Suppressor macrophage treated with lipopolysaccharide for 4 hours (primary cell): ENCODE results near the gene SNX27.
"Not testable (repeated sequence)": the region's sequence is repeated elsewhere in the genome, so short reads cannot be mapped to it uniquely, and the experiment has no call there.

Experiments used
- DNase-seq: peaks from one replicate; pipeline ENCODE4 v3.0.0-alpha.2; 2020

SNX27 gene

DNA sequence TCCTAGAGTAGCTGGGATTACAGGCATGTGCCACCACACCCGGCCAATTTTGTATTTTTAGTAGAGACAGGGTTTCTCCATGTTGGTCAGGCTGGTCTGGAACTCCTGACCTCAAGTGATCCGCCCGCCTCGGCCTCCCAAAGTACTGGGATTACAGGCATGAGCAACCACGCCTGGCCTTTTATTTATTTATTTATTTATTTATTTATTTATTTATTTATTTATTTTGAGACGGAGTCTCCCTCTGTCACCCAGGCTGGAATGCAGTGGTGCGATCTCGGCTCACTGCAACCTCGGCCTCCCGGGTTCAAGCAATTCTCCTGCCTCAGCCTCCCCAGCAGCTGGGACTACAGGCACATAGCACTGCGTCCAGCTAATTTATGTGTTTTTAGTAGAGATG, 31.2 kb downstream of the SNX27 start:
- DNase-seq, result not testable (repeated sequence)

DNA sequence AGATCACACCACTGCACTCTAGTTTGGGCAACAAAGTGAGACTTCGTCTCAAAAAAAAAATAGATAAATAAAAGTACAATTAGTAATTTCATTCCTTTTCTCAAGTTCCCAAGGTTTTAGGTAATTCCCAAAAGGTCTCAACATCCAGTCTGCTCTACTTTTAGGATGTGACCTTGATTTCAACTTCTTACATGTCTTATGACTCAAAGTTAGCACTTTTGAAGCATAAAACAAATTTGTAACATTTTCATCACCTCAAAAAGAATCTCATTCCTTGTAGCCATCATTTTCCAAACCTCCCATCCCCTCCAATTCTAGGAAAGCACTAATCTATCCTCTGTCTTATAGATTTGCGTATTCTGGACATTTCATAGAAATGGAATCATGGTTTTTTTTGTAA, 32.2 kb downstream of the SNX27 start:
- DNase-seq, result no peak

DNA sequence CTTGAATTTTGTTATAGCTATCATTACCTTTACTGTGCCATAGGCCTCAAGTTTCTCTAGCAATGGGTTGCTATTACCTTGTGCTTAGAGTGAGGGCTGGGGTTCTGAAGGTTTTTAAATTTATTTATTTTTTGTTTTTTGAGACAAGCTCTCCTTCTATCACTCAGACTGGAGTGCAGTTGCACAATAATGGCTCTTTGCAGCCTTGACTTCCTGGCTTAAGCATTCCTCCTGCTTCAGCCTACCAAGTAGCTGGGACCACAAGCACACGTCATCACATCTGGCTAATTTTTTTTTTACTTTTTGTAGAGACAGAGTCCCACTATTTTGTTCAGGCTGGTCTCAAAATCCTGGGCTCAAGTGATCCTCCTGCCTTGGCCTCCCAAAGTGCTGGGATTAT, 41.5 kb downstream of the SNX27 start:
- peak; percentile 72 for DNase-seq

DNA sequence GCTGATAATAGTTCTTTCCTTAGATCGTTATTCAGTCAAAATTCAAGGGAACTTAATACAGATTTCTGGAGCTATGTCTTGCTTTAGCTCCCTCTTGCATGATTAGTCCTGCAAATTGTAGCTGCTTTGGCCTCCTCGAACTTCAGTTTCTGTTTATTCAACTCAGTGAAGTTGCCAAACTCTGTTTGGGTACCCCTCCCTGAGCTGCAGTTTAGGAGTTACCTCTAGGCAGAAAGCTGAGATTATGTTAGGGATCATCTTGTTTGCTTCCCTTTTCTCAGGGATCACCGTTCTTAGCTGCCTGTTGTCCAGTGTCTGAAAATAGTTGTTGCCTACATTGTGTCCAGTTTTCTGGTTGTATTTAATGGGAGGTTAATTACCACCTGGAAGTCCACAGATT, 43.5 kb downstream of the SNX27 start:
- peak; percentile 27 for DNase-seq

DNA sequence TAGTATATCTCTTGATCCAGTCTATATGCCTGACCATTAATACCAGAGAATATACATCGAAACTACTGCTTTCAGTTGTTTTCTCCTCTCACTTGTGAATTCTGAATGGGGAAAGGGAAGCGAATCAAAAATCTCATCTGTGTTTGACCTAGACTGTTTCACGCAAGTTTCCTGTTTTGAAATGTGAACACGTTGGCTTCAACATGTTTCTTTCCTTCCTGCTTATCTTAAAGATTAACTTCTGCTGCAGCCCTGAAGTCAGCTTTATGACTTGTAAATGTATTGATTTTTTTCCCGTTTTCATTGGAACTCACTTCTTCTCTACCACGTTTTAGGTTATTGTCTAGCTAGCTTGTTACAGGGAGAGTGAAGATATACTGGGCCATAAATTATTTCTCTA, 49.9 kb downstream of the SNX27 start:
- DNase-seq, result peak; percentile 64

DNA sequence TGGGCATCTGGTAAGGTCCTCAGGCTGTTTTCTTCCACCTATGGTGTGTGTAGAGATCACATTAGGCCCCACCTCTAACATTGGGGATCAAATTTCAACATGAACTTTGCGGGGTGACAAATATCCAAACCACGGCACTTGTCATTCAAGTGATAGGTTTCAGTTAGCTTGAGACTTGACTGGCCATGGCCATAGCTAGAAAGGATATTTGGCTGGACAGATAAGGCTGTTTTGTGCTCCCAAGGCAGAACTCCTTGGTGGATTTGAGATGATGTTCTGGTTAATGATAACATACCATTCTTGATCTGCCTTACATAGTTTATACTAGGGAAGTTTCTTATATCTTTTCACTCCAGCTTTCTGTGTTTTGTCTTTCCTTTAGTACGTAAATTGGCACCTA, 56.2 kb downstream of the SNX27 start:
- DNase-seq, result no peak

DNA sequence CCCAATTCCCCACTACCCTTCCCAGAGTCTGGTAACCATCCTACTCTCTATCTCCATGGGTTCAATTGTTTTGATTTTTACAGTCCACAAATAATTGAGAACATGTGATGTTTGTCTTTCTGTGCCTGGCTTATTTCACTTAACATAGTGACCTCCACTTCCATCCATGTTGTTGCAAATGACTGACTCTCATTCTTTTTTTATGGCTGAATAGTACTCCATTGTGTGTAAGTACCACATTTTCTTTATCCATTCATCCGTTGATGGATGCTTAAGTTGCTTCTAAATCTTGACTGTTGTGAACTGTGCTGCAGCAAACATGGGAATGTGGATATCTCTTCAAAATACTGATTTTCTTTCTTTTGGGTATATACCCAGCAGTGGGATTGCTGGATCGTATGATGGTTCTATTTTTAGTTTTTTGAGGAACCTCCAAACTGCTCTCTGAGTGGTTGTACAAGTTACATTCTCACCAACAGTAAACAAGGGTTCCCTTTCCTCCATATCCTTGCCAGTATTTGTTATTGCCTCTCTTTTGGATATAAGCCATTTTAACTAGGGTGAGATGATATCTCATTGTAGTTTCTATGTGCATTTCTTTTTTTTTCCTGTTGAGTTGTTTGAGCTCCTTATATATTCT, 58.3 kb downstream of the SNX27 start:
- DNase-seq, result not testable (repeated sequence)

DNA sequence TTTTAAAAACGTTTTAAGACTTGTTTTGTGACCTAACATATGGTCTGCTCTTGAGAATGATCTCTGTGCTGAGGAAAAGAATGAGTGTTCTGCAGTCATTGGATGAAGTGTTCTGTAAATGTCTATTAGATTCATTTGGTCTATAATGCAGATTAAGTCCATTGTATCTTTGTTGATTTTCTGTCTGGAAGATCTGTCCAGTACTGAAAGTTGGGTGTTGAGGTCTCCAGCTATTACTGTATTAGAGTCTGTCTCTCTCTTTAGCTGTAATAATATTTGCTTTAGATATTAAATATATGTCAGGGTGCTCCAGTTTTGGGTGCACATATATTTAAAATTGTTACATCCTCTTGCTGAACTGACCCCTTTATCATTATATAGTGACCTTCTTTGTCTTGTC, 61.6 kb downstream of the SNX27 start:
- no peak for DNase-seq

DNA sequence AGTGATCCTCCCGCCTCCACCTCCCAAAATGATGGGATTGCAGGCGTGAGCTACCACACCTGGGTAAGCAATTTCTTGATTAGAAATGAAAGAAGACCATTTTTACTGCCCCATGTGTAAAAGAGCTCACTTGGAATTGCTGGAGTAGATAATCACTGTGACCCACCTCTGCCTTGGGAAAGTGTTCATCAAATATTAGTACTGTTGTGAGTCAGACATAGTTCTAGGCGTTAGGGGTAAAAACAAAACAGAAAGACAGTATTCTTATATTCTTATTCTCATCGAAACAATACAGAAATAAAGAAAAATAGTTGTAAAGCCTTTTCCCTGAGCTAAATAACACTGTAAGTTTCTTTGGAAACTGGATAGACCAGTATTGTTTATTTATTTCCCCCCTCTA, 68.5 kb downstream of the SNX27 start:
- no peak for DNase-seq

DNA sequence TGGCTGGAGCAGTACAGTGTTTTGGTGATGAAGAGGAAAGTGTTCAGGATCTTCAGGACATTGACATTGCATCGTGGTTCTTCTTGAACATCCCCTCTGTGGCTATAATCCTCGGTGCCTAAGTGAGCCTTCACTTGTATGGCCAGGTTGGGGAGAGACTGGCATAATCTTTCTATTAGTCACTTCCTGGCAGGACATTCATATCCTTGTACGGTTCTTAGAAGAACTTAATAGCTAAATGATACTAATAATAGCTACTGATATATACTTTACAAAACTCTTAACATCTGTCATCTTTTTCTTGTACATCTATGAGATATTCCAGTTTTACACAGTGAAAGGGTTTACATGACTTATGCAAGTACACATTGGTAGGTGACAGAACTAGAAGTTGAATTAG, 69.0 kb downstream of the SNX27 start:
- DNase-seq, result no peak

DNA sequence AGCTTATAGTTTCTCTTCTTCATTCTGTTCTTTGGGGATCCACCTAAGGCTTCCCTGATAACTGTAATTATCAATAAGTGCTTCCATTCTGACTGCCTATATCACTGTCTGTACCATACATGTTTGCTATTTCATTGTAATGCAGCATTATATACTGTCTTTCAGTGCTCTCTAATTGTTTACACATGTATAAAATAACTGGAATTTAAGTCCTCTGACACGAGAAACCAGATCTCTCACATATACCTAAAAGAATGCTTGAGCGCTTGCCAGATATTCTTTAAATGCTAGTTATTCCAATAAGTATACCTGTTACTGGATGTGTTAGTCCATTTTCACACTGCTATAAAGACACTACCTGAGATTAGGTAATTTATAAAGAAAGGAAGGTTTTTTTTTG, 70.1 kb downstream of the SNX27 start:
- no peak for DNase-seq

DNA sequence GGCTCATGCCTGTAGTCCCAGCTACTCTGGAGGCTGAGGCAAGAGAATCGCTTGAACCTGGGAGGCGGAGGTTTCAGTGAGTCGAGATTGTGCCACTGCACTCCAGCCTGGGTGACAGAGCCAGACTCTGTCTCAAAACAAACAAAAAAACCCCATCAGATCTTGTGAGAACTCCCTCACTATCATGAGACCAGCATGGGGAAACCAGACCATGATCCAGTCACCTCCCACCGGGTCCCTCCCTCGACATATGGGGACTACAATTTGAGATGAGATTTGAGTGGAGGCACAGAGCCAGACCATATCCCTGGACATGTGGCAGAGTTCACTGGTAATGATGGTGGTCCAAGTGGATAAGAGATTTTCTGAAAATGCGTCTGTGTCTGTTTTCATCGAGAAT, 71.1 kb downstream of the SNX27 start:
- peak; percentile 21 for DNase-seq

DNA sequence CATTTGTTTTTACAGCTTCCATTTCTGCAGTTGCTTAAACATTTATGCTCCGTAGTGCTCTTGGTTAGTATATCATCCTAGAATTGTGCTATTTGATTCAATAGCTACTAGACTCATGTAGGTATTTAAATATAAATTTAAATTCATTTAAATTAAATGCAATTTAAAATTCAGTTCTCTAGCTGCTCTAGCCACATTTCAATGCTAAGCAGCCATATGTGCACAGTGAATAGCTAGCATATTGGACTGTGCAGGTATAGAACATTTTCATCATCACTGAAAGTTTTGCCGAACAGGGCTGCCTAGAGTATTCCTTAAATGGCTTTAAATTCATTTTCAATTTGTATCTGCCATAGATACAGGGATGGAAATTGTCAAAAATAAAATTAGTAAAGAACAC, 72.3 kb downstream of the SNX27 start:
- no peak for DNase-seq

DNA sequence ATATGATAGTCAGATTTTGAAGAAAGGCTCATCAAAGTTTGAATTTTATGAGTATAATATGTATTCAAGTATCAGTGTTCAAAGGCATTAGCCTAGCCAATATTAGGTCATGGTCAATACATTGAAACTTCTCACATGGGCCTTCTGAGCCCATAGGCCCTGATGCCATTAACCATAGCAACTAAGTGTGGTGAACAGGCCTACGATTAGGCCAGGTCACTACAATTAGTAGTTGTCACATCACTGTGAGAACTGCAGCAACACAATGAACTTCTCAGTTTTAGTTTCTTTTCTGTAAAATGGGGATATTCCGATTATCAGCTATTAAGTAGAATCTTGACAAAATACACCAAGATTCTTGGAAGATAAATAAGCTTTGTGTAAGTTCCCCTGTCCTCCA, 74.7 kb downstream of the SNX27 start:
- DNase-seq, result peak; percentile 19

DNA sequence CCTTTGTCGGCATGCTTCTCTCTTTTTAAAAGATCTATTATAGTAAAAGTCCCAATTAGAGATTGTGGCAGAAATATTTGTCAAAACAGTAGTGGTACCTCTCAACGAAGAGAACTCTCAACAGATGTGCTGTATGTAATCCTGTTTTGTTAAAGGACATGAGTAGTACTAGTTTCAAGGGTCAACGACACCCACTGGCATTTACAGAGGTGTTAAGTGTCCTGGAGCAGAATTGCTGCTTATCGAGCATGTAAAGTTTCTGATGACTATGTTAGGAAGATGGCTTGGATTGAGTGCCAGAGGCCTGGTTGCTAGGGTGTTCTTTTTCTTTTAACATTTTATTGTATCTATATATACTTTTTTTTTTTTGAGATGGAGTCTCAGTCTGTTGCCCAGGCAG, 77.6 kb downstream of the SNX27 start:
- DNase-seq, result no peak

DNA sequence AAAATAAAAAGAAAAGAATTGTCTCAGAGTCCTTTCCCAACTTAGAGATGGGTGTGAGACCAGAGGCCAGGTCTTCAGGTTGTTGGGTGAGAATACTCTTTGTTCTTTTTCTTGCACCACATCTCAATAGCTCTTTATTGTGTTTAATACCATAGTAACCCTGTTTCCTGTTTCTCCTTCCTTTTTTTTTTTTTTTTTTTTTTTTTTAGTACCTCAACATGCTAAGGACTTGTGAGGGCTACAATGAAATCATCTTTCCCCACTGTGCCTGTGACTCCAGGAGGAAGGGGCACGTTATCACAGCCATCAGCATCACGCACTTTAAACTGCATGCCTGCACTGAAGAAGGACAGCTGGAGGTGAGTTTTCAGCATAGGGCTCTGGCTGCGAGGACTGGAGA, 80.4 kb downstream of the SNX27 start:
- peak; percentile 8 for DNase-seq

DNA sequence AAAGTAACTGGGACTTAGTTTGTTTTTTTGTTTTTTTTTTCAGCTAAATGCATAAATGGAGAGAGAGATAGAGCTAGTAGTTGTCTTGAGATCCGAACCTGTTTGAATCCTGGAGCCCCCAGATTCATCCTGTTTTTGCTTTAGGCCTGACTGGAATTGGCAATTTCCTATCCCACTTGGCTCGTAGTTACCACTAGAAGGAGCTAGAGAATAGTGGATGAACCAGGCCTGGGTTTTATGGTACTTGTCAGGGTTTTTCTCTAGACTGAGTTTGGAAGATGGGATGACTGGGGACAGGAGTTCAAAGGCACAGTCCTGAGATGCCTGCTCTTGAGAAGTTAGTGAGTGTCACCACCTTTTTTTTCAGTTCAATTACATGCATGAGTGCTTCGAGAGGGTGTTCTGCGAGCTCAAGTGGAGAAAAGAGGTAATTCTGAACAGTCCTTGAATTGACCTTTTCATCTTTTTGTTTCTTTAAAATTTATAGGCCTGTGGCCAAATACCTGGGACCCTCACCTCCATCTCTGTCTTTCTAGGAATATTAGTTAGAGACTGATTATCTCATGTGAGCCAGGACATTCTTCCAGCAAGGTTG, 81.3 kb downstream of the SNX27 start:
- DNase-seq, result peak; percentile 34

DNA sequence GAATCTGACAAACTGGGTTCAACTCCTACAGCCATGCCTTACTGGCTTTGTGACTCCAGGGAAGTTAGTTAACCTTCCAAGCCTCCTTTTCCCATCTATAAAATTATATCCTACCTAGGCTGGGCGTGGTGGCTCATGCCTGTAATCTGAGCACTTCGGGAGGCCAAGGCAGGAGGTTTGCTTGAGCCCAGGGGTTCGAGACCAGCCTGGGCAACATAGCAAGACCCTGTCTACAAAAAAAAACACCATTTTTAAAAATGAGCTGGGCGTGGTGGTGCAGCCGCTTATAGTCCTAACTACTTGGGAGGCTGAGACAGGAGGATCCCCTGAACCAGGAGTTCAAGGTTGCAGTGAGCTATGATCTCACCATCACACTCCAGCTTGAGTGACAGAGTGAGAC, 89.7 kb downstream of the SNX27 start:
- DNase-seq, result no peak

DNA sequence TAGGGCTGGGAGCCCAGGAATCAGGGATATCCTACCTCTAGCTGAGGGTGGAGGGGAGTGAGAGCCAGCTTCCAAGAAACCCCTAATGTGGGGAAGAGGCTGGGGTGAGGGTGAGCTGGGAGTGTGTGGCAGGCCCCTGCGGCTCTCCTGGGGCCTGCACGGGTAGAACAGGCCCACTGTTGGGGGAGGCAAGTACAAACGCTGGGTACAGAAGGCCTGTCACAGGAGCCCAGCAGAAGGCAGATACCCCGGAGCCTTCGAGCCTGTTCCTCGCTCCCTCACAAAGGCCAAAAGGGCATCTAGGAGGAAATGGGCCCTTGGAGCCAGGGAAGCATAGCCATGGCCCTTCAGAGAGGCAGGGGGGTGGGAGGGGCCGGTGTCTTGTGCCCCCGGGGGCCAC, 91.1 kb downstream of the SNX27 start:
- DNase-seq, result no peak

DNA sequence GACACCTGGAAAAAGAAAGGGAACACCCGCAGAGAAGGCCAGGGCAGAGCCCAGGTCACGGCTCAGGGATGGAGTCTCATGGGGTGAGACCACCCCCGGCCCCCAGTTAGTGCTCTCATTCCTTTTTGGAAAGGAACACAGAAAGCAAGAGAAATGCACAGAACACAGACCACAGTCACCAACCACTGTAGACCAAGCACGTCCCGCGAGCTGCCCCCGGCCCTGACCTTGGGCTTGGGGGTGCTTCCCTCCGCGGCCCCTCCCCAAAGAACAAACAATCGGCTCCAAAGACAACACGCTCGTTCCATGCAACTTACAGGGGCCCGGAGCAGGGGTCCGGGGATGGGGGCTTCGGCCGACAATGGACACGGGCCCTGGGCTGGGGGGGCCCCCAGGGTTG, 92.0 kb downstream of the SNX27 start:
- no peak for DNase-seq

DNA sequence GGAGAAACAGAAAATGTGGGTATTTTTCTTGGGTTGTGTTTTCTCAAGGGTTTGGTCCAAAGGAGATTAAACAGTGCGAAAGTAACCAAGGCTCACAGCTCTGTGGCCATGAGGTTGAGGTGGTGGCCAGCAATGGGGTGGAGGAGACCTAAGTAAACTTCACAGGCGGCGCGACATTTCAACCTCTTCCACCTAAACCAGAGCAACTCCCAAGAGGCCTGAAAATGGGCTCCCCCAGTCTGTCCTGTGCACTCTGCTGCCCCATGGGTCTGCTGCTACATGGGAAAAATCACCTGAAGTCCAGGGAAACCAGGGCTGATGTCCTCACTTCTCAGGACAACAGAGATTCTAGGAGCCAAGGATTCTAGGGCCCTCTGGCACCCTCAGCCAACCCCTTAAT, 92.4 kb downstream of the SNX27 start:
- DNase-seq, result no peak

DNA sequence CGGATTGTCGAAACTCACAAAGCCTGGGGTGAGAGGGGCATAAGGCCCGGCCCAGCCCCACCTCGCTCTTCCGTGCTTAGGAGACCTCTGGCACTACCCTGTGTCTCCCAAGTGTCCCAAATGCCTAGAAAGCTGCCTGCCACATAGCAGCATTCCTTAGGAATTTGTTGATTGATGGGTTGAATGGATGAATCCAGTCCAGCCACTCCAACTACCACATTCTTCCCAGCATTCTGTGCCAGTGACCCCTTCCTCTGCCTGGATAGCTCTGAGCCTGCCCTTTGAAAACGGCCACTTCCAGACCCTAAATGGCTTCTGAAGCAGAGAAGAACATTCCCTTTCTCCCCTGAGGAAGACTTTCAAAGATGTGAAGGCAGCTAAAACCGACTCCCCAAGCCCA, 93.3 kb downstream of the SNX27 start:
- DNase-seq, result no peak

DNA sequence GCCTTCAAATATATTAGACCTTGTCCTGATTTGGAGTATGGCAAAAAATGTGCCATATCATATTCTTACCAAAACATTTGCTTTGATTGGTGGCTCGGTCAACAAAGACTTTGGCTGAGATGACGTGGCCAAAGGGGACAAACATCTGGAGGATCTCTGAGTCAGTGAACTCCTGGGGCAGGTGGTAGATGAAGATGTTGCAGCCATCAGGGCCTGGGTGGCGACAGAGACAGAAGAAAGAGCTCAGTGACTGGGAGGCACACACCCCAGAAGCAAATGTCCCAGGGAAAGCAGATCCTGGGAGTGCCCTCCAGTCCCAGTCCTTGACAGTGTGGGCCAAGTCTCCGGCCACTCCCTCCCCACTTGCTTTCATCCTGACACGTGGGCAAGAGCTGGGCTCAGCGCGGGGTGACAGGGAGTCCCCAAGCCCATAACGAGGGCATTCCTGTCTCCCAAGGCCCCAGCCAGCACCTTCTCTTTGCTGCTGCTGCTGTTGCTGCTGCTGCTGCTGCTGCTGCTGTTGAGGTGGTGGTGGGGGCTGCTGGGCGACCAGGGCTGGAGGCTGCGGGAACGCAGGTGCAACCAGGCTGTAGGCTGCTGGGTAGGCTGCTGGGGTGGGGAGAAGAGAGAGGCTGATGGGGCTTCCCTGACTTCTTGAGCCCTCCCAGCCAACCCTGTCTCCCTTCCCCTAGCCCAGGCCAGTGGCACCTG, 94.1 kb downstream of the SNX27 start:
- no peak for DNase-seq
